Parathyroid adenoma (tissue), 2 donors: ENCODE measurements around the gene HOXB3.

Source experiments
- H2AFZ ChIP-seq: fragments of 300-600 bp; sonication (generic); one replicate; pipeline ENCODE4 v1.7.0; 2017; ENCODE audit warnings: antibody characterized with exemption, mild to moderate bottlenecking
- H3K27ac ChIP-seq: fragments of 300-600 bp; sonication (generic); one replicate; pipeline ENCODE4 v1.7.0; 2017
- H3K27me3 ChIP-seq: fragments of 300-600 bp; sonication (generic); one replicate; pipeline ENCODE4 v1.7.0; 2017; ENCODE audit warnings: low read length; ENCODE audit not compliant: control insufficient read depth, insufficient read depth
- H3K36me3 ChIP-seq: fragments of 300-600 bp; sonication (generic); one replicate; pipeline ENCODE4 v1.7.0; 2017; ENCODE audit warnings: low read length; ENCODE audit not compliant: control insufficient read depth, insufficient read depth
- H3K4me1 ChIP-seq: fragments of 300-600 bp; sonication (generic); one replicate; pipeline ENCODE4 v1.7.0; 2017; ENCODE audit warnings: control low read depth
- H3K4me2 ChIP-seq: fragments of 300-600 bp; sonication (generic); one replicate; pipeline ENCODE4 v1.7.0; 2017; ENCODE audit warnings: low read length
- H3K4me3 ChIP-seq: fragments of 300-600 bp; sonication (generic); one replicate; pipeline ENCODE4 v1.7.0; 2017; ENCODE audit warnings: low read depth, low read length
- H3K79me2 ChIP-seq: fragments of 300-600 bp; sonication (generic); one replicate; pipeline ENCODE4 v1.7.0; 2017; ENCODE audit warnings: control low read depth
- H3K9ac ChIP-seq: fragments of 300-600 bp; sonication (generic); one replicate; pipeline ENCODE4 v1.7.0; 2017; ENCODE audit warnings: mild to moderate bottlenecking
- H3K9me3 ChIP-seq: fragments of 300-600 bp; sonication (generic); one replicate; pipeline ENCODE4 v1.7.0; 2017; ENCODE audit warnings: low read length; ENCODE audit not compliant: control insufficient read depth
- TF ChIP-seq, protein P1 (sequence below): fragments of 300-600 bp; sonication (generic); IDR thresholded peaks from one replicate; pipeline ENCODE4 v1.7.0; 2017; ENCODE audit warnings: antibody characterized with exemption, mild to moderate bottlenecking
- donor health status: primary hyperparathyroidism.

HOXB3 gene

DNA sequence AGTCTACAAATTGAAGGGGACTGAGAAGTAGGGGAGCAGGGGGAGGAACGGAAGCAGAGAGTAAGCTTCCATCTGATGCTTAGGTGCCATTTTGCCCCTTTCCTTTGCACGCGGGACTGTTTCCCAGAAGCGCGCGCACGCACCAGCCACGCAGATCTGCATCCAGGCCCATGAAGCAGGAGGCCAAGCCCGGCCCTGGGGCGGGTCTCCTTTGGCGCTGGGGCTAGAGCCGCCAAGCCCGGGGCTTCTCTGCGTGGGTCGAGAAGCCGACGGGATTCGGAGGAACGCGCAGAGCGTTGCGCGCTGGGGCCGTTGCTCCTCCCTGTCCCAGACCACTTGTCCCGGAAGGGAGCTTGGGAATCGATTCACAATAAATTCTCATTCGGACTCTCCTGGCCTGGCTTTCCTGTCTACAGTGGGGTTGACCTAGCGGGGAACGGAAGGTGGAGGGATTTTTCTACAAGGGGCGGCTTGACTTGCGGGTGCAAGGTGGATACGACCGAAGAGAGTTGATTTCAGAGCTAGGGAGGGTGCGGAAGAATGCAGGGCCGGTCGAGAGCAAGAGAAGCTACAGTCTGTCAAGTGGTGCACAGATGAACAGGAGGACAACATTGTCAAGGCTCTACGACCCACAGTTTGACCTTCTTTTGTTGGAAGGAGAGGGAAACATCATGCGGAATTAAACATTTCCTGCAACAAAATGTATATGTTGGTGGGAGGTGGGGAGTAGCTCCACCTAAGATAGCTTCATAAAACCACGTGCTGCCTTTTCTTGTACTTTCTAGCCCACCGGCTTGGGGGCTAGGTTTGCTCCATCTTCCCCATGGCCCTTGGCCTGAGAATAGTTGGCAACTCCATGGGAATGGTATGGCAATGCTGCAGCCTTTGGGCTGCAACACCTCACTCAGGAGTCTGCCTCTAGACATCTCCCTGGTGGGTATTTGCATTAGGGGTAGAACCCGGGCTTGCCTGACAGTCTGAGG lies 31.7 kb upstream of the HOXB3 start:
- Histone ChIP-seq H3K4me3 (no peak overlapping the region), H3K4me2 (no peak overlapping the region), H2AFZ (no peak overlapping the region), H3K9me3 (no peaks in the 10 kb centered on the region), H3K9ac (no peak overlapping the region), H3K4me1 (peaks cover 5% of the 10 kb centered on the region), H3K27me3 (peaks cover 29% of the 10 kb centered on the region), H3K36me3 (no peaks in the 10 kb centered on the region), H3K79me2 (no peaks in the 10 kb centered on the region), H3K27ac (no peak overlapping the region)
- TF ChIP-seq, protein P1, sequence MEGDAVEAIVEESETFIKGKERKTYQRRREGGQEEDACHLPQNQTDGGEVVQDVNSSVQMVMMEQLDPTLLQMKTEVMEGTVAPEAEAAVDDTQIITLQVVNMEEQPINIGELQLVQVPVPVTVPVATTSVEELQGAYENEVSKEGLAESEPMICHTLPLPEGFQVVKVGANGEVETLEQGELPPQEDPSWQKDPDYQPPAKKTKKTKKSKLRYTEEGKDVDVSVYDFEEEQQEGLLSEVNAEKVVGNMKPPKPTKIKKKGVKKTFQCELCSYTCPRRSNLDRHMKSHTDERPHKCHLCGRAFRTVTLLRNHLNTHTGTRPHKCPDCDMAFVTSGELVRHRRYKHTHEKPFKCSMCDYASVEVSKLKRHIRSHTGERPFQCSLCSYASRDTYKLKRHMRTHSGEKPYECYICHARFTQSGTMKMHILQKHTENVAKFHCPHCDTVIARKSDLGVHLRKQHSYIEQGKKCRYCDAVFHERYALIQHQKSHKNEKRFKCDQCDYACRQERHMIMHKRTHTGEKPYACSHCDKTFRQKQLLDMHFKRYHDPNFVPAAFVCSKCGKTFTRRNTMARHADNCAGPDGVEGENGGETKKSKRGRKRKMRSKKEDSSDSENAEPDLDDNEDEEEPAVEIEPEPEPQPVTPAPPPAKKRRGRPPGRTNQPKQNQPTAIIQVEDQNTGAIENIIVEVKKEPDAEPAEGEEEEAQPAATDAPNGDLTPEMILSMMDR = no peak

DNA sequence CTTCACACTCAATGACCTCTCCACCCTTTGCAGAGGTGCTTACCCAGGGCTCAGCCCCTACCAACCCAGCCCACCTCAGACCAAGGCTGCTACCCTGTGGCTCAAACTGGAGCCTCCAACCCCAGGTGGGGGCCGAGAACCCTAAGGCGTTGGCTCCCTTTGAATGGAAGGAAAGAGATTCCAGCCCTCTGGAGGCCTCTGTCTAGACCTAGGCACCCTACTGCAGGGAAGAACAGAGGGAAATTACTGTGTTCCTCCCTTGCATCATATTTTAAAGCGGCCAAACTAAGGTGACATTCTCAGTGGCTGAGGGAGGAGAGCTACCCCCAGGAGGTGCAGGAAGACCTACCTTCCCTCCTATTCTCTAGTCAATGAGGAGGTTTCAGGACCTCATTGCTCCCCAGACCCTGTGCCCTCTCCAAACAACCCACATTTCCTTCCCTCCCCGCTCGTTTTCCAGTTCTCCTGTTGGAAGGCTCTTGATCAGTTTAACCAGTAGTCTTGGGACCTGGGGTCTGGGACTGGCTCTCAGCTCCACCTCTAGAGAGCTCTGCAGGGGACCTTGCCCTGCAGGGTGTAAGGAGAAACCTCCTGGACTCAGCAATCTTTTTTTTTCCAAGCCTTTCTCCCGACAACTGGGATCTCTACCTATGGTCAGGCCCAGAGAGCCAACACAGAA lies 30.6 kb upstream of the HOXB3 start:
- H3K4me2 ChIP-seq = no peak overlapping the region
- peaks cover 1% of the 10 kb centered on the region for H3K4me1 ChIP-seq
- H3K27me3 ChIP-seq = peaks cover 34% of the 10 kb centered on the region
- no peak overlapping the region for H3K9ac ChIP-seq
- H3K27ac ChIP-seq = no peak overlapping the region
- H3K36me3 ChIP-seq = no peaks in the 10 kb centered on the region
- no peaks in the 10 kb centered on the region for H3K79me2 ChIP-seq
- TF ChIP-seq, protein P1 = no peak
- H2AFZ ChIP-seq = no peak overlapping the region
- no peak overlapping the region for H3K4me3 ChIP-seq
- no peaks in the 10 kb centered on the region for H3K9me3 ChIP-seq

DNA sequence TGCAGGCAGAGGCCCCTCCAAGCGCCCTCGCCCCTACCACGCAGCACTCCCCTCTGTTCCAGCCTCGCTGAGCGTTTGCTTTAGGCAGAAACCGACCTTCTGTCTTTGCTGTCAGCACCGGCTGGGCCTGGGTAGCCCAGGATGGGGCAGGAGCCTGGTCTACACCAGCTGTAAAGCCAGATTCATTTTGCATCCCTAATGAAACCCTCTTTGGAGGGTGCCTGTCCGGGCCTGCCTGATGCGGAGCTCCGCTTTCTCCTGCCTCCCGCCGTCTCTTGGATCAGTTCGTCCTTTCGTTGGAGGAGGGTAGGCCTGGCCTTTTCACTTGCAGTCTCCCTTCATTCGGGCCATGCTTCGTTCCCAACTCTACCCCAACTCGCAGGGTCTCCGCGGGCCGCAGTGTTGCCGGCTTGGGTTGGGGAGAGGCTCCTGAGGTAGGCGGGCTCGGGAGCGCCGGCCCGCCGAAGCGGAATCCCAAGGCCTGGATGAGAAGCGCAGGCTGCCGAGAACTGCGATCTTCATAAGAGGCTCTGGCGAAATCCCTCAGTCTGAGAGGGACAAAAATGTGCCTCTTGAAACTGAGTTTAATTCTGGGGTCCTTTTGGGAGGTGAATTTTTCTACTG lies 29.9 kb upstream of the HOXB3 start:
- H3K27me3 ChIP-seq = peaks cover 29% of the 10 kb centered on the region
- no peaks in the 10 kb centered on the region for H3K9me3 ChIP-seq
- no peak overlapping the region for H3K27ac ChIP-seq
- H3K79me2 ChIP-seq = no peaks in the 10 kb centered on the region
- no peak overlapping the region for H3K9ac ChIP-seq
- no peaks in the 10 kb centered on the region for H3K36me3 ChIP-seq
- no peaks in the 10 kb centered on the region for H3K4me1 ChIP-seq
- TF ChIP-seq, protein P1 = no peak
- no peak overlapping the region for H3K4me3 ChIP-seq
- H2AFZ ChIP-seq = no peak overlapping the region
- H3K4me2 ChIP-seq = no peak overlapping the region

DNA sequence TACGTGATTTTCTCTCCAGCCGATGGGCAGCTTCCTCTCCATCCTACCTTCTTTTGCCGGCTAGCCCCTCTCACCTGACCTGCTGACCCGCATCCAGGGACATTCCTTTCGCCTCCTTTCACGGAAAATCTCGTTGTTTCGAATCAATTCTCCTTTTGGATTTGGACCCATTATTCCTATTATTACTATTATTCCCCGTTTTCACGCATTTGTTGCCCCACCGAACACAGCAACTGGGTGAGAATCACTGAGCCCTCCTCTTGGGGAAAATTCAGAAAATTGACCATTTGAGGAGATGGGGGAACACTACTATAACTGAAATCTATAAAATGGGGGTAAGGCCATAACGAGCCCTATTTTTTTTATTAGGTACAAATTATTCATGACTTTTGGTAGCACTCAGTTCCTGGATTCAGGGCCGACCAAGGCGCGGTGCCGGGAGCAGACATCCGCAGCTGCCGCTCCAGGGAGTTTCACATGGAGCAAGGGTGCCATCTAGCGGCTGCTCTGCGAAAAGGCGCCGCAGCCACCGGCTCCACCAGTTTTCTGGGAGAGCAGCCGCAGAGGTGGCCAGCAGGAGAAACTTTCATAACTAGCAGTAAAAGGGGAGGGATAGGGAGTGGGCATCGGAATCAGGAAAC lies 28.3 kb upstream of the HOXB3 start:
- no peak overlapping the region for H3K27ac ChIP-seq
- no peak overlapping the region for H3K9ac ChIP-seq
- H3K4me3 ChIP-seq = no peak overlapping the region
- H3K36me3 ChIP-seq = no peaks in the 10 kb centered on the region
- no peaks in the 10 kb centered on the region for H3K79me2 ChIP-seq
- H3K4me1 ChIP-seq = no peaks in the 10 kb centered on the region
- peaks cover 25% of the 10 kb centered on the region for H3K27me3 ChIP-seq
- H3K4me2 ChIP-seq = no peak overlapping the region
- H2AFZ ChIP-seq = no peak overlapping the region
- no peaks in the 10 kb centered on the region for H3K9me3 ChIP-seq
- TF ChIP-seq, protein P1 = peak; percentile 97
